Right lobe of liver (tissue), 4 donors: Measurements from ENCODE around the gene PHETA2.

Experiments used
- POLR2A ChIP-seq: fragments of 450-650 bp; IDR thresholded peaks from one replicate; pipeline ENCODE4 v1.6.1; 2017; ENCODE audit warnings: antibody characterized with exemption, mild to moderate bottlenecking
- TF ChIP-seq, protein P1 (sequence below), 4 donors: fragments of 200-600 bp in 3 of 4; fragments of 450-650 bp in 1 of 4; IDR thresholded peaks; one replicate each; pipeline versions ENCODE4 v1.5.1 to v1.8.0; 2016 to 2022; ENCODE audit warnings: antibody characterized with exemption in 4 of 4, mild to moderate bottlenecking in 2 of 4
- donor health status: DM: no; HTN: no; CAD: no.
- donor health status: DM: no; HTN: no; CAD: no.
- donor health status: DM: no; HTN: yes; CAD: no.

DNA sequence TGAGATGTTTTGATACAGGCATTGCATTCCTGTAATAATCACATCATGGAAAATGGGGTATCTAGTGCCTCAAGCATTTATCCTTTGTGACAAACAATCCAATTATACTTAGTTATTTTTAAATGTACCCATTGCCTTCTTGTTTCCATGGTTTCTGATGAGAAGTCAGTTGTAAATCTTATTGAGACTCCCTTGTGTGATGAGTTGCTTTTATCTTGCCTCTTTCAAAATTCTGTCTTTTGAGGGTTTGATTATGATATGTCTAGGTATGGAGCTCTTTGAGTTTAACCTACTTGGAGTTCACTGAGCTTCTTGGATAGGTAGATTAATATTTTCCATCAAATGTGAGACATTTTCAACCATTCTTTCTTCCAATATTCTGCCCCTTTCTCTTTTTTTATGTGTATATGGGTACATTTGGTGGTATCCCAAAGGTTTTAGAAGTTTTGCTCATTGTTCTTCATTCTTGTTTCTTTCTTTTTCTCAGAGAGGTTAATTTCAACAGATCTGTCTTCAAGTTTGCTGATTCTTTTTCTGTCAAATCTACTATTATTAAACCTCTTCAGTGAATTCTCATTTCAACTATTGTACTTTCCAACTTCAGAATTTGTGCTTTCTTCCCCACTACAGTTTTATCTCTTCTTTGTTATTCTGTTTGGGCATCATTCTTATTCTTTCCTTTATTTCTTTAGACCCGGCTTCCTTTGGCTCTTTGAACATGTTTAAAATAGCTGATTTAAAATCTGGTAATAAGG lies 17.1 kb upstream of the PHETA2 start:
- TF ChIP-seq POLR2A = no peak
- TF ChIP-seq, protein P1, sequence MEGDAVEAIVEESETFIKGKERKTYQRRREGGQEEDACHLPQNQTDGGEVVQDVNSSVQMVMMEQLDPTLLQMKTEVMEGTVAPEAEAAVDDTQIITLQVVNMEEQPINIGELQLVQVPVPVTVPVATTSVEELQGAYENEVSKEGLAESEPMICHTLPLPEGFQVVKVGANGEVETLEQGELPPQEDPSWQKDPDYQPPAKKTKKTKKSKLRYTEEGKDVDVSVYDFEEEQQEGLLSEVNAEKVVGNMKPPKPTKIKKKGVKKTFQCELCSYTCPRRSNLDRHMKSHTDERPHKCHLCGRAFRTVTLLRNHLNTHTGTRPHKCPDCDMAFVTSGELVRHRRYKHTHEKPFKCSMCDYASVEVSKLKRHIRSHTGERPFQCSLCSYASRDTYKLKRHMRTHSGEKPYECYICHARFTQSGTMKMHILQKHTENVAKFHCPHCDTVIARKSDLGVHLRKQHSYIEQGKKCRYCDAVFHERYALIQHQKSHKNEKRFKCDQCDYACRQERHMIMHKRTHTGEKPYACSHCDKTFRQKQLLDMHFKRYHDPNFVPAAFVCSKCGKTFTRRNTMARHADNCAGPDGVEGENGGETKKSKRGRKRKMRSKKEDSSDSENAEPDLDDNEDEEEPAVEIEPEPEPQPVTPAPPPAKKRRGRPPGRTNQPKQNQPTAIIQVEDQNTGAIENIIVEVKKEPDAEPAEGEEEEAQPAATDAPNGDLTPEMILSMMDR (IDR thresholded peaks at IDR 0.05) = no peak
